GM12878 (cell line): Measurements from ENCODE around the gene SMO. TPM values are rescaled to one million over a fixed set of nuclear protein-coding genes. Genes with fewer than 3 reads are reported as not detected.

Experiments
- ATAC-seq: fragments of 200-7000 bp; cut with Tn5 transposase; 3 replicates; pipeline ENCODE4 v1.9.1; 2020; ENCODE audit warnings: mild to moderate bottlenecking, moderate library complexity
- BruUV-seq: library from RNA; stranded (reverse); fragments of 400-500 nt; replicated peaks from 2 replicates; lab custom pipeline; 2021; lab: Mats Ljungman, UMichigan
- CTCF ChIA-PET: fragments of 300-600 bp; sonication (Branson Sonifier 250); formaldehyde crosslinking; extraction: SDS; loops from one replicate; lab custom pipeline; 2021; ENCODE audit warnings: inconsistent platforms; lab: Yijun Ruan, JAX
- POLR2A ChIA-PET: fragments of 350-600 bp; formaldehyde crosslinking; extraction: SDS; loops from one replicate; lab custom pipeline; 2021; ENCODE audit warnings: inconsistent platforms; lab: Charles Lee
- RAD21 ChIA-PET: fragments of 300-600 bp; sonication (Branson Sonifier 250); formaldehyde crosslinking; loops from one replicate; lab custom pipeline; 2023; ENCODE audit warnings: antibody characterized with exemption; ENCODE audit not compliant: unreplicated experiment; lab: Charles Lee
- SMC1A ChIA-PET: fragments of 300-600 bp; sonication (Branson Sonifier 250); formaldehyde crosslinking; loops from one replicate; lab custom pipeline; 2023; ENCODE audit not compliant: unreplicated experiment, uncharacterized antibody; lab: Charles Lee
- DNase-seq: peaks from one replicate; pipeline ENCODE4 v3.0.0-alpha.2; 2011; ENCODE audit warnings: low read depth, low spot score
- FAIRE-seq: peaks from 3 replicates; lab custom pipeline; 2011; peaks lifted over from hg19 to GRCh38; lab: Jason Lieb, UNC
- H2AFZ ChIP-seq: 2 replicates; pipeline ENCODE4 v1.6.0; 2011; ENCODE audit warnings: low read depth, low read length, control low read depth; ENCODE audit not compliant: control insufficient read depth
- H3K27ac ChIP-seq: 2 replicates; pipeline ENCODE4 v1.5.1; 2011; ENCODE audit warnings: control low read depth; ENCODE audit not compliant: control insufficient read depth, insufficient read depth
- H3K27me3 ChIP-seq, 2 experiments: replicated peaks in 1 of 2; 2 replicates each; pipeline versions ENCODE4 v1.6.0 to v1.6.1; 2011; ENCODE audit warnings: low read length in 1 of 2; ENCODE audit not compliant: control insufficient read depth in 2 of 2, insufficient read depth in 2 of 2
- H3K36me3 ChIP-seq, 2 experiments: 2 replicates each; pipeline ENCODE4 v1.5.1; 2011; ENCODE audit warnings: low read length in 1 of 2; ENCODE audit not compliant: control insufficient read depth in 2 of 2, insufficient read depth in 2 of 2
- H3K4me1 ChIP-seq: 2 replicates; pipeline ENCODE4 v1.6.1; 2011; ENCODE audit warnings: mild to moderate bottlenecking, low read length, moderate library complexity, mixed read lengths; ENCODE audit not compliant: control insufficient read depth, insufficient read depth
- H3K4me2 ChIP-seq: 2 replicates; pipeline ENCODE4 v1.6.0; 2011; ENCODE audit warnings: control low read depth; ENCODE audit not compliant: control insufficient read depth, insufficient read depth
- H3K4me3 ChIP-seq: fragments of 200-600 bp; sonication (generic); 2 replicates; pipeline ENCODE4 v1.5.1; 2016
- H3K79me2 ChIP-seq: 2 replicates; pipeline ENCODE4 v1.6.0; 2011; ENCODE audit warnings: low read length; ENCODE audit not compliant: control insufficient read depth, insufficient read depth
- H3K9ac ChIP-seq: 2 replicates; pipeline ENCODE4 v1.8.0; 2011; ENCODE audit warnings: low read length, control low read depth, mixed read lengths; ENCODE audit not compliant: control insufficient read depth, insufficient read depth
- H3K9me3 ChIP-seq: replicated peaks from 3 replicates; pipeline ENCODE4 v1.5.1; 2011; ENCODE audit warnings: mild to moderate bottlenecking, low read length; ENCODE audit not compliant: control insufficient read depth, insufficient read depth
- H4K20me1 ChIP-seq: 2 replicates; pipeline ENCODE4 v1.6.0; 2011; ENCODE audit not compliant: control insufficient read depth, insufficient read depth
- BMI1 ChIP-seq: fragments of 450-650 bp; IDR thresholded peaks from 2 replicates; pipeline ENCODE4 v1.6.1; 2016; ENCODE audit warnings: mild to moderate bottlenecking, moderate library complexity, borderline replicate concordance
- EGR1 ChIP-seq, 2 experiments: IDR thresholded peaks; 1 replicate in 1 of 2; 2 replicates in 1 of 2; pipeline ENCODE4 v1.6.1; 2011 to 2012; ENCODE audit warnings: low read depth in 2 of 2, low read length in 2 of 2, borderline replicate concordance in 1 of 2, mild to moderate bottlenecking in 1 of 2, moderate library complexity in 1 of 2
- IKZF1 ChIP-seq: fragments of 450-650 bp; conservative IDR thresholded peaks from 2 replicates; pipeline ENCODE4 v1.6.1; 2017; ENCODE audit warnings: antibody characterized with exemption, mild to moderate bottlenecking
- IRF4 ChIP-seq: IDR thresholded peaks from 2 replicates; pipeline ENCODE4 v1.6.1; 2011; ENCODE audit warnings: low read depth, low read length
- NFYB ChIP-seq: IDR thresholded peaks from 2 replicates; pipeline ENCODE4 v1.6.1; 2011; ENCODE audit warnings: low read depth, mild to moderate bottlenecking, low read length, improper control_type of control experiment, moderate library complexity; ENCODE audit not compliant: insufficient read depth
- RAD21 ChIP-seq: IDR thresholded peaks from 2 replicates; pipeline ENCODE4 v1.6.1; 2011; ENCODE audit warnings: mild to moderate bottlenecking, low read depth, low read length, moderate library complexity; ENCODE audit not compliant: insufficient read depth
- RB1 ChIP-seq: fragments of 450-650 bp; formaldehyde crosslinking; IDR thresholded peaks from 2 replicates; pipeline ENCODE4 v1.6.1; 2017; ENCODE audit warnings: mild to moderate bottlenecking, borderline replicate concordance
- SMARCA5 ChIP-seq: fragments of 450-650 bp; IDR thresholded peaks from 2 replicates; pipeline ENCODE4 v1.6.1; 2017; ENCODE audit warnings: mild to moderate bottlenecking
- SMC3 ChIP-seq: IDR thresholded peaks from 2 replicates; pipeline ENCODE4 v1.6.1; 2011; ENCODE audit warnings: low read length, improper control_type of control experiment, borderline replicate concordance
- TCF12 ChIP-seq: IDR thresholded peaks from 2 replicates; pipeline ENCODE4 v1.6.1; 2011; ENCODE audit warnings: low read depth, mild to moderate bottlenecking, low read length
- YY1 ChIP-seq: IDR thresholded peaks from 2 replicates; pipeline ENCODE4 v1.6.1; 2011; ENCODE audit warnings: low read depth, mild to moderate bottlenecking, low read length
- whole genome bisulfite sequencing: methylation state at CpG from one replicate; pipeline ENCODE4 v1.1.6; 2016; ENCODE audit warnings: low lambda C conversion rate; ENCODE audit not compliant: insufficient replicate concordance, insufficient coverage; ENCODE audit errors: missing lambda C conversion rate; 5-methylcytosine and 5-hydroxymethylcytosine counted together
- in situ Hi-C: fragments of 300-500 bp; cut with MboI; formaldehyde crosslinking; loops from 9 replicates; pipeline ENCODE4 v1.14.3; 2018; ENCODE audit warnings: mixed read lengths
- intact Hi-C: fragments of 100-400 bp; cut with micrococcal nuclease; formaldehyde crosslinking; loops from one replicate; pipeline ENCODE4 v1.14.2; 2022; ENCODE audit not compliant: unreplicated experiment
- polyA plus RNA-seq, 11 experiments: library from polyadenylated mRNA; depleted of rRNA in 4 of 11; unstranded in 6 of 11; stranded (reverse) in 5 of 11; fragments of >200 nt; fragmentation: Nextera tagmentation in 4 of 11; fragmentation: Illumina TruSeq in 1 of 11; extraction: Ambion mirVana in 4 of 11; extraction: Trizol in 1 of 11; gene quantifications; 1 replicate in 1 of 11; 2 replicates in 10 of 11; pipeline versions ENCODE4 v1.2.1 to v1.2.3, GENCODE V29; 2011 to 2016; ENCODE audit warnings: inconsistent platforms in 2 of 11, missing spikeins in 2 of 11, low read depth in 1 of 11
- total RNA-seq, 4 experiments: library from RNA; depleted of rRNA in 3 of 4; stranded (reverse); fragments of >200 nt in 3 of 4; fragmentation: Illumina TruSeq in 1 of 4; extraction: Trizol in 1 of 4; gene quantifications; 2 replicates each; pipeline versions ENCODE4 v1.2.1 to v1.2.3, GENCODE V29; 2013 to 2021
- TF ChIP-seq, protein P1 (sequence below): fragments of 450-650 bp; IDR thresholded peaks from 2 replicates; pipeline ENCODE4 v1.6.1; 2016; ENCODE audit warnings: mild to moderate bottlenecking
- TF ChIP-seq, protein P2 (sequence below), 3 experiments: IDR thresholded peaks in 2 of 3; conservative IDR thresholded peaks in 1 of 3; 2 replicates each; pipeline ENCODE4 v1.5.1; 2011; ENCODE audit warnings: low read depth in 3 of 3, low read length in 3 of 3, mild to moderate bottlenecking in 3 of 3, control low read depth in 2 of 3, moderate library complexity in 2 of 3, inconsistent platforms in 1 of 3, mixed read lengths in 1 of 3; ENCODE audit not compliant: control insufficient read depth in 2 of 3, insufficient read depth in 1 of 3; ENCODE audit errors: extremely low read depth in 1 of 3

Gene SMO
- total and polyA plus RNA-seq, 10 of the 15 experiments (the other 5 are each of a cell fraction or from before 2014, with no cell fraction given) = 0.40 to 11.2 (median 2.6) TPM

DNA sequence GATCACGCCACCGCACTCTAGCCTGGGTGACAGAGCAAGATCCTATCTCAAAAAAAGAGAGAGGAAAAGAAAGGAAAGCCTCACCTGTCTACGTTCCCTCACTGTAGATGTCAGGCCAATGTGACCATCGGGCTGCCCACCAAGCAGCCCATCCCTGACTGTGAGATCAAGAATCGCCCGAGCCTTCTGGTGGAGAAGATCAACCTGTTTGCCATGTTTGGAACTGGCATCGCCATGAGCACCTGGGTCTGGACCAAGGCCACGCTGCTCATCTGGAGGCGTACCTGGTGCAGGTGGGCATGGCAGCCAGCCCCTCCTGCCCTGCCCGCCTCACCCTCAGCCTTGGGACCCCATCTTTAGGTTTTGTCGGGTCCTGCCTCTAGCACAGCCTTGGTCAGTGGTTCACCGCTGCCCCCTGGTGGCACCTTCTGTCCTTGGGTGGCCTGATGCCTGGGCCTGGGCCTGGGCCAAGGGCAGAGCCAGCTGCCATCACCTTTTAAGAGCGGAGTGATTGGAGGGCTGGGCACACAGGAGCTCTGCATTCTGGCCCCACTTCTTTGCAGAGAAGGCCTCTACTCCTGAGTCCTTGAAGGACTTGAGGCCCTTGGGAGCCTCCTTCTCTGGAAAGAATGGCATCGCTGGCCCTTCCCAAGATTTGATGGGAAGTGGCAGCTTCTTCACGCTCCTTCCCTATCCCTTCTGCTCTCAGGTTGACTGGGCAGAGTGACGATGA, 22.0 kb downstream of the SMO start:
- H3K4me2 ChIP-seq = no peak overlapping the region
- H3K36me3 ChIP-seq = peaks cover 0 to 3% of the 10 kb centered on the region in 2 experiments; a peak in 1 of 4 replicates
- no peak overlapping the region for H3K4me3 ChIP-seq
- ChIA-PET CTCF (interaction anchor here (0.6 to 9.6 kb wide), 35 partner anchors 8 to 783 kb away, joined by 3 to 109 read pairs (median 4); no protein-coding TSS in a partner anchor), RAD21 (interaction anchor here (0.6 to 7.3 kb wide), 14 partner anchors 25 to 1183 kb away, joined by 3 to 67 read pairs (median 4); no protein-coding TSS in a partner anchor), SMC1A (interaction anchor here (0.6 to 5.8 kb wide), 20 partner anchors 12 to 582 kb away, joined by 3 to 70 read pairs (median 4); partner anchors contain the start of genes ATP6V1F and TSPAN33), POLR2A (no interaction called here)
- ATAC-seq = peak; percentile 97
- in situ Hi-C loops = loop anchor here (5.0 kb wide), 1 partner anchor 303 kb away; no protein-coding TSS in a partner anchor
- no peak overlapping the region for H3K27ac ChIP-seq
- peak; percentile 97 for TF ChIP-seq RAD21
- TF ChIP-seq IKZF1 = 0 out of 2 replicates have a peak, but pooled peaks have one; percentile 12
- 0 out of 2 replicates have a peak, but pooled peaks have one; percentile 24 for TF ChIP-seq IRF4
- no peak for TF ChIP-seq NFYB
- peak; percentile 81 for TF ChIP-seq YY1
- no peak for TF ChIP-seq BMI1
- no peak for TF ChIP-seq EGR1 (IDR thresholded peaks at IDR 0.05; ENCODE audit: borderline replicate concordance in 1 of 2, low read depth in 2 of 2, low read length in 2 of 2)
- peak; percentile 58; the same call in 1 of the 2 replicates for TF ChIP-seq SMARCA5
- TF ChIP-seq, protein P1, sequence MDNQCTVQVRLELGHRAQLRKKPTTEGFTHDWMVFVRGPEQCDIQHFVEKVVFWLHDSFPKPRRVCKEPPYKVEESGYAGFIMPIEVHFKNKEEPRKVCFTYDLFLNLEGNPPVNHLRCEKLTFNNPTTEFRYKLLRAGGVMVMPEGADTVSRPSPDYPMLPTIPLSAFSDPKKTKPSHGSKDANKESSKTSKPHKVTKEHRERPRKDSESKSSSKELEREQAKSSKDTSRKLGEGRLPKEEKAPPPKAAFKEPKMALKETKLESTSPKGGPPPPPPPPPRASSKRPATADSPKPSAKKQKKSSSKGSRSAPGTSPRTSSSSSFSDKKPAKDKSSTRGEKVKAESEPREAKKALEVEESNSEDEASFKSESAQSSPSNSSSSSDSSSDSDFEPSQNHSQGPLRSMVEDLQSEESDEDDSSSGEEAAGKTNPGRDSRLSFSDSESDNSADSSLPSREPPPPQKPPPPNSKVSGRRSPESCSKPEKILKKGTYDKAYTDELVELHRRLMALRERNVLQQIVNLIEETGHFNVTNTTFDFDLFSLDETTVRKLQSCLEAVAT = no peak
- TF ChIP-seq TCF12 = 0 out of 2 replicates have a peak, but pooled peaks have one; percentile 35
- TF ChIP-seq, protein P2, sequence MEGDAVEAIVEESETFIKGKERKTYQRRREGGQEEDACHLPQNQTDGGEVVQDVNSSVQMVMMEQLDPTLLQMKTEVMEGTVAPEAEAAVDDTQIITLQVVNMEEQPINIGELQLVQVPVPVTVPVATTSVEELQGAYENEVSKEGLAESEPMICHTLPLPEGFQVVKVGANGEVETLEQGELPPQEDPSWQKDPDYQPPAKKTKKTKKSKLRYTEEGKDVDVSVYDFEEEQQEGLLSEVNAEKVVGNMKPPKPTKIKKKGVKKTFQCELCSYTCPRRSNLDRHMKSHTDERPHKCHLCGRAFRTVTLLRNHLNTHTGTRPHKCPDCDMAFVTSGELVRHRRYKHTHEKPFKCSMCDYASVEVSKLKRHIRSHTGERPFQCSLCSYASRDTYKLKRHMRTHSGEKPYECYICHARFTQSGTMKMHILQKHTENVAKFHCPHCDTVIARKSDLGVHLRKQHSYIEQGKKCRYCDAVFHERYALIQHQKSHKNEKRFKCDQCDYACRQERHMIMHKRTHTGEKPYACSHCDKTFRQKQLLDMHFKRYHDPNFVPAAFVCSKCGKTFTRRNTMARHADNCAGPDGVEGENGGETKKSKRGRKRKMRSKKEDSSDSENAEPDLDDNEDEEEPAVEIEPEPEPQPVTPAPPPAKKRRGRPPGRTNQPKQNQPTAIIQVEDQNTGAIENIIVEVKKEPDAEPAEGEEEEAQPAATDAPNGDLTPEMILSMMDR (IDR thresholded peaks at IDR 0.05 in 2 of 3, conservative IDR thresholded peaks at IDR 0.05 in 1 of 3; ENCODE audit: control insufficient read depth in 2 of 3, extremely low read depth in 1 of 3, insufficient read depth in 1 of 3, low read depth in 3 of 3, low read length in 3 of 3) = peak; percentile 86 to 94 (median 91)
- peak; percentile 89 for TF ChIP-seq SMC3
- 0 out of 2 replicates have a peak, but pooled peaks have one; percentile 58 for TF ChIP-seq RB1
- H2AFZ ChIP-seq = no peak overlapping the region
- peak; percentile 90 for FAIRE-seq
- H3K9me3 ChIP-seq = no peaks in the 10 kb centered on the region
- 51% methylated on average over 16 of the region's 16 CpGs for WGBS
- no peaks in the 10 kb centered on the region for H3K4me1 ChIP-seq
- no peak overlapping the region for H3K9ac ChIP-seq
- no peaks in the 10 kb centered on the region for H3K27me3 ChIP-seq
- no peak for DNase-seq
- no peaks in the 10 kb centered on the region for H4K20me1 ChIP-seq
- BruUV-seq = no TSS peak
- no peaks in the 10 kb centered on the region for H3K79me2 ChIP-seq
- intact Hi-C loops = loop anchor here (1.0 to 10.0 kb wide), 4 partner anchors 48 to 306 kb away; no protein-coding TSS in a partner anchor
